Stomach (tissue), 9 donors: ENCODE results near the gene ROBO2. TPM values are rescaled to one million over a fixed set of nuclear protein-coding genes. Genes with fewer than 3 reads are reported as not detected.

Experiments
- DNase-seq, 2 donors: peaks; one replicate each; pipeline versions ENCODE4 v3.0.0 to v3.0.0-alpha.2; 2013 to 2019
- H3K27ac ChIP-seq, 5 donors: fragments of 200-600 bp in 4 of 5; sonication (generic) in 4 of 5; one replicate each; pipeline ENCODE4 v1.5.1; 2013 to 2019; ENCODE audit warnings: mild to moderate bottlenecking in 1 of 5, moderate library complexity in 1 of 5
- H3K27me3 ChIP-seq, 3 donors: fragments of 200-600 bp; sonication (generic); one replicate each; pipeline ENCODE4 v1.5.1; 2017 to 2019; ENCODE audit warnings: mixed run types in 1 of 3
- H3K36me3 ChIP-seq, 4 donors: fragments of 200-600 bp; sonication (generic); 1 replicate in 3 of 4; 2 replicates in 1 of 4; pipeline ENCODE4 v1.5.1; 2016 to 2019
- H3K4me1 ChIP-seq, 4 donors: fragments of 200-600 bp; sonication (generic); one replicate each; pipeline ENCODE4 v1.5.1; 2016 to 2019
- H3K4me3 ChIP-seq, 4 donors: fragments of 200-600 bp; sonication (generic) in 3 of 4; one replicate each; pipeline ENCODE4 v1.5.1; 2016 to 2019; ENCODE audit warnings: mild to moderate bottlenecking in 1 of 4
- H3K9me3 ChIP-seq, 4 donors: fragments of 200-600 bp; sonication (generic); one replicate each; pipeline ENCODE4 v1.5.1; 2016 to 2019
- CTCF ChIP-seq, 7 experiments: fragments of 450-650 bp in 4 of 7; fragments of 200-600 bp in 3 of 7; sonication (generic) in 3 of 7; IDR thresholded peaks; one replicate each; pipeline ENCODE4 v1.5.1; 2016 to 2019; ENCODE audit warnings: antibody characterized with exemption in 7 of 7, control low read depth in 2 of 7, mild to moderate bottlenecking in 1 of 7
- EP300 ChIP-seq: sonication (generic); formaldehyde crosslinking; IDR thresholded peaks from one replicate; pipeline ENCODE4 v1.6.1; 2017; ENCODE audit warnings: antibody characterized with exemption
- POLR2A ChIP-seq, 4 donors: fragments of 450-650 bp; IDR thresholded peaks; one replicate each; pipeline ENCODE4 v1.6.1; 2016; ENCODE audit warnings: antibody characterized with exemption in 4 of 4, control low read depth in 2 of 4, mild to moderate bottlenecking in 1 of 4, moderate library complexity in 1 of 4
- POLR2AphosphoS5 ChIP-seq, 3 donors: sonication (generic); formaldehyde crosslinking; IDR thresholded peaks; one replicate each; pipeline ENCODE4 v1.6.1; 2016; ENCODE audit warnings: antibody characterized with exemption in 3 of 3
- WGBS, 5 donors: extraction: QIAGEN DNeasy Blood & Tissue Kit in 3 of 5; methylation state at CpG; one replicate each; pipeline versions ENCODE4 v1.1.5 to v1.1.7; 2013 to 2018; 5-methylcytosine and 5-hydroxymethylcytosine counted together
- intact Hi-C: fragments of 100-400 bp; cut with DNase I; formaldehyde crosslinking; loops from one replicate; pipeline ENCODE4 v1.15.1; 2023; ENCODE audit warnings: low total_unique reads
- polyA plus RNA-seq, 3 donors: library from polyadenylated mRNA; stranded (reverse); fragments of 200-250 nt; gene quantifications; one replicate each; pipeline ENCODE4 v1.2.3, GENCODE V29; 2013
- total RNA-seq, 5 donors: library from RNA; depleted of rRNA; stranded (reverse); fragments of >200 nt; gene quantifications; one replicate each; pipeline versions ENCODE4 v1.1.0 to v1.2.3, GENCODE V29; 2014 to 2016
- donor health status: healthy with polysubstance abuse.
- donor health status: Bipolar disorder and iron deficiency.
- donor health status: healthy.

The ROBO2 gene
- total and polyA plus RNA-seq, 8 donors, result 0.25 to 11.4 (median 0.45) TPM; not detected in 2

GRCh38 chr3:77321646-77322045 is 281.7 kb downstream of the ROBO2 start:
- H3K36me3 ChIP-seq, result no peaks in the 10 kb centered on the region
- H3K4me3 ChIP-seq, result no peak overlapping the region
- H3K27me3 ChIP-seq, result no peaks in the 10 kb centered on the region
- no peak overlapping the region for H3K27ac ChIP-seq
- H3K9me3 ChIP-seq, result no peaks in the 10 kb centered on the region
- no peaks in the 10 kb centered on the region for H3K4me1 ChIP-seq
- TF ChIP-seq EP300 (no peak), CTCF (IDR thresholded peaks at IDR 0.05) (no peak), POLR2A (IDR thresholded peaks at IDR 0.05) (no peak), POLR2AphosphoS5 (IDR thresholded peaks at IDR 0.05) (no peak)
- 49 to 72% (median 65%) methylated on average over 6 of the region's 6 CpGs for WGBS, 5 donors
- intact Hi-C loops, result no loop called here
- no peak for DNase-seq

- Histone ChIP-seq H3K27ac (no peak overlapping the region), H3K27me3 (no peaks in the 10 kb centered on the region), H3K9me3 (no peaks in the 10 kb centered on the region), H3K4me3 (no peak overlapping the region), H3K36me3 (no peaks in the 10 kb centered on the region), H3K4me1 (no peaks in the 10 kb centered on the region)
- no peak for TF ChIP-seq POLR2AphosphoS5 (IDR thresholded peaks at IDR 0.05)
- TF ChIP-seq POLR2A (IDR thresholded peaks at IDR 0.05), result no peak
- TF ChIP-seq CTCF (IDR thresholded peaks at IDR 0.05), result no peak
- TF ChIP-seq EP300, result no peak
- intact Hi-C loops, result no loop called here
- no peak for DNase-seq
Observed at GRCh38 chr3:77323626-77324025, 283.7 kb downstream of the ROBO2 start.

- WGBS, 5 donors, result 88 to 97% (median 96%) methylated on average over 3 of the region's 3 CpGs
- TF ChIP-seq POLR2A (IDR thresholded peaks at IDR 0.05) (no peak), EP300 (no peak), CTCF (IDR thresholded peaks at IDR 0.05) (no peak), POLR2AphosphoS5 (IDR thresholded peaks at IDR 0.05) (no peak)
- Histone ChIP-seq H3K4me3 (no peak overlapping the region), H3K36me3 (no peaks in the 10 kb centered on the region), H3K27ac (no peak overlapping the region), H3K9me3 (no peaks in the 10 kb centered on the region), H3K4me1 (no peaks in the 10 kb centered on the region), H3K27me3 (no peaks in the 10 kb centered on the region)
- intact Hi-C loops, result no loop called here
- no peak for DNase-seq
Observed at GRCh38 chr3:77324105-77324504, 284.2 kb downstream of the ROBO2 start.

GRCh38 chr3:77325280-77325679 is 285.4 kb downstream of the ROBO2 start:
- intact Hi-C loops, result no loop called here
- no peaks in the 10 kb centered on the region for H3K36me3 ChIP-seq

More at GRCh38 chr3:77325280-77325679, 285.4 kb downstream of the ROBO2 start:
- Histone ChIP-seq H3K9me3 (no peaks in the 10 kb centered on the region), H3K27me3 (no peaks in the 10 kb centered on the region), H3K27ac (no peak overlapping the region), H3K4me1 (no peaks in the 10 kb centered on the region), H3K4me3 (no peak overlapping the region)
- TF ChIP-seq POLR2AphosphoS5 (IDR thresholded peaks at IDR 0.05) (no peak), EP300 (no peak), POLR2A (IDR thresholded peaks at IDR 0.05) (no peak), CTCF (IDR thresholded peaks at IDR 0.05) (no peak)
- no peak for DNase-seq
- whole genome bisulfite sequencing, 5 donors, result 85 to 97% (median 90%) methylated on average over 2 of the region's 2 CpGs
